PC-9 (cell line): Measurements from ENCODE around the gene TLCD3B.

Experiments
- EZH2 ChIP-seq: fragments of 200-600 bp; sonication (generic); IDR thresholded peaks from 2 replicates; pipeline ENCODE4 v1.8.0; 2017; ENCODE audit warnings: antibody characterized with exemption, low read depth
- TF ChIP-seq, protein P1 (sequence below): fragments of 200-600 bp; sonication (generic); conservative IDR thresholded peaks from 2 replicates; pipeline ENCODE4 v1.6.1; 2017; ENCODE audit warnings: mixed run types, antibody characterized with exemption, mild to moderate bottlenecking, moderate library complexity

DNA sequence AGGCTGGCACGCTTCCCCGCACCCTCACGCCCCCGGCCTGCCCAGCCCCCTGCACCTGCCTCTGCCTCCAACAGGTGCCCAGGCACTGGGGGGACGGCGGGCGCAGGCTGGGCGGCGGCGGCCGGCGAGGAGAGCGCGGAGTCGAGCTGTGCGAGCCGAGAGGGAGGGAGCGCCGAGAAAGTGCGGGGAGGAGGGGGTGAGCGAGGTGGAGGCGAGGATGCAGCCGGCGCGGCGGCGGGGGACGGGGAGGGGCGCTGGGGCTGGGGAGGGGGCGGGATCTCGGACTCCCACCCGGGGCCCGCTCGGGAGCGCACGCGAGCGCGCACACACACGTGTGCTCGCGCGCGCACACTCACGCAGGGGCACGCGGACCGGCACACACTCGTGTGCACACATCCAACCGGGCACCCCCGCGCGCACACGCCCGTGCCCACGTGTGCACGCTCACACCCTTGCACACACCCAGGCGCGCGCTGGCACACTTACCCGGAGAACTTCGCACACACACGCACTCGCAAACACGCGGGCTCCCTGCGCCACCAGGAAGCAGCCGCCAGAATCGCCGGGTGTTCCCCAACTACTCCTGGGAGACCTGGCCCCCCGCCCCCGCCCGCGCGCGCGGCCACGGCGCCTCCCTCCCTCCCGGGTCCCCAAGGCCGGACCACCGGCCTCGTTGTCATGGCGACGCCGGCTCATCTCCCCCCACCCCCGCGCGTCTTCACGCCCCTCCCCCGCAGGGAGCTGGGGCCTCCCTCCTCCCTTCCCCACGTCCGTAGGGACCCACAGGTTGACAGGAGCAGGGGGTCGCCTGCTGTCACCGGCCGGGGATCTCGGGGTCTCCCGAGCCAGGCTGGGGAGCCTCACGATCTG, 20.0 kb downstream of the TLCD3B start, which contains the start of gene DOC2A:
- TF ChIP-seq EZH2 = no peak
- TF ChIP-seq, protein P1, sequence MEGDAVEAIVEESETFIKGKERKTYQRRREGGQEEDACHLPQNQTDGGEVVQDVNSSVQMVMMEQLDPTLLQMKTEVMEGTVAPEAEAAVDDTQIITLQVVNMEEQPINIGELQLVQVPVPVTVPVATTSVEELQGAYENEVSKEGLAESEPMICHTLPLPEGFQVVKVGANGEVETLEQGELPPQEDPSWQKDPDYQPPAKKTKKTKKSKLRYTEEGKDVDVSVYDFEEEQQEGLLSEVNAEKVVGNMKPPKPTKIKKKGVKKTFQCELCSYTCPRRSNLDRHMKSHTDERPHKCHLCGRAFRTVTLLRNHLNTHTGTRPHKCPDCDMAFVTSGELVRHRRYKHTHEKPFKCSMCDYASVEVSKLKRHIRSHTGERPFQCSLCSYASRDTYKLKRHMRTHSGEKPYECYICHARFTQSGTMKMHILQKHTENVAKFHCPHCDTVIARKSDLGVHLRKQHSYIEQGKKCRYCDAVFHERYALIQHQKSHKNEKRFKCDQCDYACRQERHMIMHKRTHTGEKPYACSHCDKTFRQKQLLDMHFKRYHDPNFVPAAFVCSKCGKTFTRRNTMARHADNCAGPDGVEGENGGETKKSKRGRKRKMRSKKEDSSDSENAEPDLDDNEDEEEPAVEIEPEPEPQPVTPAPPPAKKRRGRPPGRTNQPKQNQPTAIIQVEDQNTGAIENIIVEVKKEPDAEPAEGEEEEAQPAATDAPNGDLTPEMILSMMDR = no peak
